ENCODE measurements around the gene ARAP2.

GRCh38 chr4:36081185-36081584 is 163.1 kb downstream of the ARAP2 start:
- TF ChIP-seq CTCF (conservative IDR thresholded peaks at IDR 0.05; ENCODE audit: low read length) (no peak), EZH2phosphoT487 (IDR thresholded peaks at IDR 0.05; ENCODE audit: borderline replicate concordance) (no peak)

Data from Loucy (cell line).